Breast epithelium (tissue), 3 donors: Measurements from ENCODE around the gene GPR152.

Experiments
- CTCF ChIP-seq, 3 donors: fragments of 450-650 bp; IDR thresholded peaks; one replicate each; pipeline ENCODE4 v1.5.1; 2016 to 2017; ENCODE audit warnings: antibody characterized with exemption in 3 of 3, mild to moderate bottlenecking in 3 of 3, moderate library complexity in 3 of 3
- POLR2A ChIP-seq: fragments of 450-650 bp; IDR thresholded peaks from one replicate; pipeline ENCODE4 v1.6.1; 2016; ENCODE audit warnings: antibody characterized with exemption, mild to moderate bottlenecking, moderate library complexity

- TF ChIP-seq CTCF (IDR thresholded peaks at IDR 0.05) (no peak), POLR2A (no peak)
Observed at GRCh38 chr11:67468056-67468455, 15.5 kb upstream of the GPR152 start.
